Uterus (tissue), 4 donors: ENCODE data around the gene MARK2. TPM values are rescaled to one million over a fixed set of nuclear protein-coding genes. Genes with fewer than 3 reads are reported as not detected.

Experiments
- DNase-seq, 2 donors: peaks; one replicate each; pipeline ENCODE4 v3.0.0-alpha.2; 2019 to 2020
- H3K27ac ChIP-seq, 2 donors: fragments of 200-600 bp; sonication (generic); 1 replicate in 1 of 2; 2 replicates in 1 of 2; pipeline ENCODE4 v1.5.1; 2016 to 2018
- H3K27me3 ChIP-seq, 2 donors: fragments of 200-600 bp; sonication (generic); one replicate each; pipeline ENCODE4 v1.5.1; 2018 to 2019; ENCODE audit warnings: control low read depth in 1 of 2
- H3K36me3 ChIP-seq, 2 donors: fragments of 200-600 bp; sonication (generic); one replicate each; pipeline ENCODE4 v1.5.1; 2019; ENCODE audit warnings: control low read depth in 1 of 2
- H3K4me1 ChIP-seq, 2 donors: fragments of 200-600 bp; sonication (generic); one replicate each; pipeline ENCODE4 v1.5.1; 2018 to 2019; ENCODE audit warnings: control low read depth in 1 of 2
- H3K4me3 ChIP-seq, 2 donors: fragments of 200-600 bp; sonication (generic); 1 replicate in 1 of 2; 2 replicates in 1 of 2; pipeline ENCODE4 v1.5.1; 2018 to 2019; ENCODE audit warnings: mild to moderate bottlenecking in 1 of 2
- H3K9me3 ChIP-seq, 2 donors: fragments of 200-600 bp; sonication (generic); one replicate each; pipeline ENCODE4 v1.5.1; 2019; ENCODE audit warnings: control low read depth in 1 of 2
- CTCF ChIP-seq, 4 experiments: fragments of 200-600 bp in 2 of 4; fragments of 450-650 bp in 2 of 4; sonication (generic) in 2 of 4; IDR thresholded peaks; one replicate each; pipeline ENCODE4 v1.5.1; 2016 to 2019; ENCODE audit warnings: antibody characterized with exemption in 4 of 4, mild to moderate bottlenecking in 2 of 4, moderate library complexity in 1 of 4
- POLR2A ChIP-seq, 2 donors: fragments of 450-650 bp; IDR thresholded peaks; one replicate each; pipeline ENCODE4 v1.6.1; 2016; ENCODE audit warnings: antibody characterized with exemption in 2 of 2, mild to moderate bottlenecking in 1 of 2, moderate library complexity in 1 of 2
- intact Hi-C: fragments of 100-400 bp; cut with DNase I; formaldehyde crosslinking; loops from one replicate; pipeline ENCODE4 v1.15.1; 2023; ENCODE audit warnings: low total_unique reads
- small RNA-seq: library from RNA; depleted of rRNA; stranded (forward); fragments of <200 nt; gene quantifications from one replicate; pipeline ENCODE3, GENCODE V24; 2016
- total RNA-seq, 4 donors: library from RNA; depleted of rRNA in 3 of 4; stranded (reverse); fragments of >200 nt in 3 of 4; gene quantifications; one replicate each; pipeline versions ENCODE4 v1.1.0 to v1.2.4, GENCODE V29; 2014 to 2023
- donor health status: DM: yes; HTN: yes; CAD: no.

Gene MARK2
- total RNA-seq, 4 donors from 2014 or later, result 6.9 to 36.5 (median 17.7) TPM

- no peaks in the 10 kb centered on the region for H3K9me3 ChIP-seq
- no peak overlapping the region for H3K4me3 ChIP-seq
- H3K27me3 ChIP-seq, result no peaks in the 10 kb centered on the region
- peak overlapping the region; percentile 11 to 48 for H3K27ac ChIP-seq
- intact Hi-C loops, result loop anchor here (2.0 to 10.0 kb wide), 2 partner anchors 107 to 181 kb away; partner anchors contain the start of genes MARK2 and ZFTA
- no peaks in the 10 kb centered on the region for H3K36me3 ChIP-seq
- H3K4me1 ChIP-seq, result peaks cover 0 to 5% of the 10 kb centered on the region in 2 donors
- TF ChIP-seq CTCF (IDR thresholded peaks at IDR 0.05) (peak; percentile 77 to 92 (median 84)), POLR2A (IDR thresholded peaks at IDR 0.05) (no peak)
- DNase-seq, result peak; percentile 76 to 78
These were observed 106.7 kb downstream of the MARK2 start for GRCh38 chr11:63945477-63946163.

DNA sequence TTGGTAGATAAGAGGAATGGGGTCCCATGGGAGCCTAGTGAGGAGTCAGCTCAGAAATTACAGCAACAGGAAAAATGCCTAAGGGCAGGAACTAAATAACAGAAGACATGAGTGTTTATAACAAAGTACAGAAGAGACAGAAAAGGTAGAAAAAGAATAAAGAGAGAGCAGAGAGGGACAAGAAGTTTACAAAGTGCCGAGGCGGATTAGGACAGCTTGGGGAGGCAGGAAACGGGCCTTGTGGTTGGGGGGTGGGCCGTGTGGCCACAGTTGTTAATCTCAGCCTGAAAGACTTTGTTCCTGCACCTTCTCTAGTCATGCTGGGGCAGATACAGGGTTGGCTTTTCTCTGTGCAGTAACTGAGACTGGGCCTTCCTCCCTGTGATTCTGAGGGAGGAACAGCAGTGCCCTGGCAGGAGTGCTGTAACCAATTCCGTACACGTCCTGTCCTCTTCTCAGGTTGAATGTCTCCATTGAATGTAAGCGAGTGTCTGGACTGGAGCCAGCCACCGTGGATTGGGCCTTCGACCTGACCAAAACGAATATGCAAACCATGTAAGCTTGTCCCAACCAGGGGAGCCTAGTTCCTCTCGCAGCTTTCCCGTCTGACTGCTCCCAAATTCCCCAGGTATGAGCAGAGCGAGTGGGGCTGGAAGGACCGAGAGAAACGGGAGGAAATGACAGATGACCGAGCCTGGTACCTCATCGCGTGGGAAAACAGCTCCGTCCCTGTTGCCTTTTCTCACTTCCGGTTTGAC lies 113.0 kb downstream of the MARK2 start:
- no peaks in the 10 kb centered on the region for H3K36me3 ChIP-seq
- H3K4me1 ChIP-seq, result no peaks in the 10 kb centered on the region
- TF ChIP-seq POLR2A (IDR thresholded peaks at IDR 0.05) (no peak), CTCF (IDR thresholded peaks at IDR 0.05) (no peak)
- H3K27ac ChIP-seq, result no peak overlapping the region
- intact Hi-C loops, result no loop called here
- H3K4me3 ChIP-seq, result no peak overlapping the region
- no peak for DNase-seq
- no peaks in the 10 kb centered on the region for H3K27me3 ChIP-seq
- H3K9me3 ChIP-seq, result no peaks in the 10 kb centered on the region

DNA sequence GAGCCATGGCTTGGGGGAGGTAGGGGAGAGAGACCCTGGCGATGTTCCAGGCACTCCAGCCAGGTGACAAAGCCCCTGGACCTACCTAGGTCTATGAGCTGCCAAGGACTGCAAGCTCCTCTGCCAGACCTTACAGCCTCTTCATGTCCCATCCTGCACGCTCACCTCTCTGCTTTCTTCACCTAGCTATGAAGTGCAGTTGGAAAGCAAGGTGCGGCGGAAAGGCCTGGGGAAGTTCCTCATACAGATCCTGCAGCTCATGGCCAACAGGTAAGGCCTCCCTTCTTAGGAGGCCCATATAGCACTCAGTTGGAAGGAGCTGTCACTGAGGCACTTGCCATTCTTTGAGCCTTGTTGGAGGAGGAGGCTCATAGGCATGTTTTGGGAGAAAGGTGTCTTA lies 113.7 kb downstream of the MARK2 start:
- no peaks in the 10 kb centered on the region for H3K36me3 ChIP-seq
- H3K4me1 ChIP-seq, result no peaks in the 10 kb centered on the region
- DNase-seq, result no peak
- no peaks in the 10 kb centered on the region for H3K9me3 ChIP-seq
- no peak overlapping the region for H3K27ac ChIP-seq
- intact Hi-C loops, result no loop called here
- no peak overlapping the region for H3K4me3 ChIP-seq
- TF ChIP-seq CTCF (IDR thresholded peaks at IDR 0.05) (no peak), POLR2A (IDR thresholded peaks at IDR 0.05) (no peak)
- H3K27me3 ChIP-seq, result no peaks in the 10 kb centered on the region

DNA sequence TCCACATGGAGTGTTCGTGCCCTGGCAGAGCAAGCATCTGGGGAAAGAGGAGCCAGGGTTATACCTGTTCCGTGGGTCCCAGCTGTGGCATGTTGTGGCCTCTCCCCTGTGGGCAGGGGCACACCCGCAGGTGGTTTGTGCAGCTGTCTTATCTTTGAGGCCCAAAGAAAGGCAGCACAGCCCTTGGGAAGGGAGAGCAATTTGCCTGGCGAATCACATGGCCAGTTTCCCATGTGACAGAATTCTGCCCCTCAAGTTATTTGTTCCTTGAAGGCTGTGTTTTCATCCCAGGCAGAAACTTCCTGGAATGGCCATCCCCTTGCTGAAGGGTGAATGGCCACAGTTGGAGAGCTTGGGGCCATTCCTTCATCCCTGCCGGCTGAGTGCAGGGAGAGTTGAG lies 119.1 kb downstream of the MARK2 start:
- H3K27me3 ChIP-seq, result no peaks in the 10 kb centered on the region
- H3K36me3 ChIP-seq, result no peaks in the 10 kb centered on the region
- DNase-seq, result no peak
- H3K27ac ChIP-seq, result no peak overlapping the region
- H3K9me3 ChIP-seq, result no peaks in the 10 kb centered on the region
- TF ChIP-seq CTCF (IDR thresholded peaks at IDR 0.05) (no peak), POLR2A (IDR thresholded peaks at IDR 0.05) (no peak)
- intact Hi-C loops, result no loop called here
- no peak overlapping the region for H3K4me3 ChIP-seq
- no peaks in the 10 kb centered on the region for H3K4me1 ChIP-seq

Small RNA genes lying within 50 kb of the gene (small RNA-seq; reads per million reads assigned to genes)
- gene AP006289.1 (not detected), gene RN7SL596P (not detected), gene RNU6-1306P (not detected)

Other genes with a start within 250 kb of the MARK2 start
- gene PLAAT3, start 224.7 kb upstream of the MARK2 start, total RNA-seq, result 10 to 100 TPM; 10.0 to 32.3 (median 14.0) TPM
- 100 to 1,000 TPM in 1 of 4 donors, 10 to 100 TPM in 3; 49.4 to 158 (median 87.6) TPM for gene ATL3, start 167.7 kb upstream of the MARK2 start, total RNA-seq
- 10 to 100 TPM; 52.5 to 86.8 (median 63.9) TPM for gene RTN3, start 157.6 kb upstream of the MARK2 start, total RNA-seq
- 10 to 100 TPM; 19.7 to 61.5 (median 48.4) TPM for gene ZFTA, start 70.3 kb upstream of the MARK2 start, total RNA-seq
- 10 to 100 TPM in 2 of 4 donors, 1 to 10 TPM in 2; 1.3 to 28.7 (median 10.6) TPM for gene SPINDOC, start 25.7 kb upstream of the MARK2 start, total RNA-seq
- gene RCOR2, start 78.1 kb downstream of the MARK2 start, total RNA-seq, result 10 to 100 TPM in 1 of 4 donors, 1 to 10 TPM in 1, not detected in 2; 5.8 to 11.8 TPM
- 10 to 100 TPM in 2 of 4 donors, 1 to 10 TPM in 2; 2.1 to 17.8 (median 9.2) TPM for gene NAA40, start 99.9 kb downstream of the MARK2 start, total RNA-seq
- 100 to 1,000 TPM in 3 of 4 donors, 10 to 100 TPM in 1; 41.0 to 359 (median 139) TPM for gene COX8A, start 135.5 kb downstream of the MARK2 start, total RNA-seq
- 10 to 100 TPM; 29.5 to 54.6 (median 45.8) TPM for gene OTUB1, start 147.3 kb downstream of the MARK2 start, total RNA-seq
- 1 to 10 TPM in 2 of 4 donors, under 1 TPM in 1, not detected in 1; 0.26 to 7.3 (median 1.9) TPM for gene FLRT1, start 196.8 kb downstream of the MARK2 start, total RNA-seq